Keratinocyte (primary cell): ENCODE results near the gene WASF2. TPM values are rescaled to one million over a fixed set of nuclear protein-coding genes. Genes with fewer than 3 reads are reported as not detected.
A peak's percentile ranks its signal among the peaks of the same experiment; 100 is the strongest.

Experiments used
- DNase-seq: peaks from one replicate; pipeline ENCODE4 v3.0.0-alpha.2; 2011; ENCODE audit warnings: low read depth, missing footprints, low spot score
- FAIRE-seq: peaks from 2 replicates; lab custom pipeline; 2011; peaks lifted over from hg19 to GRCh38; lab: Jason Lieb, UNC
- H2AFZ ChIP-seq: 2 replicates; pipeline ENCODE4 v1.6.0; 2012; ENCODE audit warnings: low read length, control low read depth, inconsistent platforms; ENCODE audit not compliant: control insufficient read depth
- H3K27ac ChIP-seq: 2 replicates; pipeline ENCODE4 v1.5.1; 2011; ENCODE audit warnings: low read length; ENCODE audit not compliant: control insufficient read depth, insufficient read depth
- H3K27me3 ChIP-seq: 3 replicates; pipeline ENCODE4 v1.6.0; 2011; ENCODE audit warnings: low read length; ENCODE audit not compliant: control insufficient read depth, insufficient read depth; ENCODE audit errors: extremely low read depth
- H3K36me3 ChIP-seq, 2 experiments: 2 replicates in 1 of 2; 3 replicates in 1 of 2; pipeline ENCODE4 v1.5.1; 2011; ENCODE audit warnings: low read length in 2 of 2, mild to moderate bottlenecking in 1 of 2; ENCODE audit not compliant: control insufficient read depth in 2 of 2, insufficient read depth in 2 of 2; ENCODE audit errors: extremely low read depth in 1 of 2
- H3K4me1 ChIP-seq: 3 replicates; pipeline ENCODE4 v1.5.1; 2011; ENCODE audit warnings: low read length; ENCODE audit not compliant: control insufficient read depth, insufficient read depth; ENCODE audit errors: extremely low read depth
- H3K4me2 ChIP-seq: 3 replicates; pipeline ENCODE4 v1.6.0; 2011; ENCODE audit warnings: low read depth, low read length; ENCODE audit not compliant: control insufficient read depth, insufficient read depth; ENCODE audit errors: extremely low read depth
- H3K4me3 ChIP-seq, 3 experiments: fragments of 200-600 bp in 1 of 3; sonication (generic) in 1 of 3; 2 replicates in 2 of 3; 3 replicates in 1 of 3; pipeline ENCODE4 v1.5.1; 2011 to 2016; ENCODE audit warnings: low read length in 3 of 3, mild to moderate bottlenecking in 3 of 3, control low read depth in 2 of 3, inconsistent platforms in 1 of 3, low read depth in 1 of 3, mixed read lengths in 1 of 3, mixed run types in 1 of 3, moderate library complexity in 1 of 3; ENCODE audit not compliant: control insufficient read depth in 2 of 3, insufficient read depth in 2 of 3; ENCODE audit errors: extremely low read depth in 1 of 3
- H3K79me2 ChIP-seq: 2 replicates; pipeline ENCODE4 v1.6.0; 2012; ENCODE audit warnings: low read length; ENCODE audit not compliant: control insufficient read depth, insufficient read depth
- H3K9ac ChIP-seq: 3 replicates; pipeline ENCODE4 v1.6.0; 2011; ENCODE audit warnings: low read length; ENCODE audit not compliant: control insufficient read depth, insufficient read depth; ENCODE audit errors: extremely low read depth
- H3K9me1 ChIP-seq: 3 replicates; pipeline ENCODE4 v1.6.0; 2011; ENCODE audit warnings: low read length; ENCODE audit not compliant: control insufficient read depth, insufficient read depth; ENCODE audit errors: extremely low read depth
- H3K9me3 ChIP-seq: 2 replicates; pipeline ENCODE4 v1.5.1; 2012; ENCODE audit warnings: low read depth, low read length; ENCODE audit not compliant: control insufficient read depth
- H4K20me1 ChIP-seq: 3 replicates; pipeline ENCODE4 v1.6.0; 2011; ENCODE audit warnings: low read length; ENCODE audit not compliant: control insufficient read depth, insufficient read depth; ENCODE audit errors: extremely low read depth
- CTCF ChIP-seq, 3 experiments: IDR thresholded peaks in 1 of 3; conservative IDR thresholded peaks in 1 of 3; optimal IDR thresholded peaks in 1 of 3; 2 replicates in 2 of 3; 3 replicates in 1 of 3; pipeline versions ENCODE3 to v1.5.1; 2011; ENCODE audit warnings: low read length in 3 of 3, mild to moderate bottlenecking in 3 of 3, moderate library complexity in 2 of 3, control low read depth in 1 of 3, inconsistent platforms in 1 of 3; ENCODE audit not compliant: insufficient read depth in 2 of 3; ENCODE audit errors: extremely low read depth in 1 of 3
- EZH2 ChIP-seq: IDR thresholded peaks from one replicate; pipeline ENCODE4 v1.6.1; 2012; ENCODE audit warnings: inconsistent platforms, mild to moderate bottlenecking, low read length, moderate library complexity
- dilution Hi-C: fragments of 300-500 bp; cut with MboI; formaldehyde crosslinking; loops from one replicate; pipeline ENCODE4 v1.7.0; 2020; ENCODE audit warnings: low sequenced_read_pairs; ENCODE audit not compliant: extremely low pct_ligation_motif_present
- polyA plus RNA-seq, 5 experiments: library from polyadenylated mRNA; depleted of rRNA in 3 of 5; stranded (reverse) in 3 of 5; stranded (forward) in 1 of 5; unstranded in 1 of 5; fragments of >200 nt; gene quantifications; 1 replicate in 1 of 5; 2 replicates in 3 of 5; 3 replicates in 1 of 5; pipeline versions ENCODE4 v1.2.1 to v1.2.3, GENCODE V29; 2011 to 2012; ENCODE audit warnings: missing spikeins in 2 of 5, low read depth in 1 of 5, low replicate concordance in 1 of 5

Gene WASF2
- polyA plus RNA-seq, 1 donor (not counting 4 experiments of a cell fraction or from before 2014, with no cell fraction given) = 42.9 TPM

- Histone ChIP-seq H3K9me3 (no peaks in the 10 kb centered on the region), H3K9me1 (no peaks in the 10 kb centered on the region), H3K4me3 (no peak overlapping the region), H3K4me2 (no peak overlapping the region), H4K20me1 (no peaks in the 10 kb centered on the region), H3K4me1 (peaks cover 6% of the 10 kb centered on the region), H3K27me3 (no peaks in the 10 kb centered on the region), H3K36me3 (peaks cover 7 to 15% of the 10 kb centered on the region in 2 experiments), H2AFZ (no peak overlapping the region), H3K27ac (no peak overlapping the region), H3K9ac (no peak overlapping the region), H3K79me2 (peaks cover 28% of the 10 kb centered on the region)
- dilution Hi-C loops = loop anchor here (25.0 kb wide), 1 partner anchor 164 kb away; no protein-coding TSS in a partner anchor
- FAIRE-seq (no peak), DNase-seq (no peak)
- TF ChIP-seq EZH2 (no peak), CTCF (optimal IDR thresholded peaks at IDR 0.05 in 1 of 3, IDR thresholded peaks at IDR 0.05 in 1 of 3, conservative IDR thresholded peaks at IDR 0.05 in 1 of 3; ENCODE audit: extremely low read depth in 1 of 3, insufficient read depth in 2 of 3, low read length in 3 of 3) (no peak)
Measured at GRCh38 chr1:27423709-27424108, 66.3 kb downstream of the WASF2 start.

GRCh38 chr1:27418326-27419185 is 71.4 kb downstream of the WASF2 start:
- no peak overlapping the region for H3K4me2 ChIP-seq
- H3K4me1 ChIP-seq = peaks cover 12% of the 10 kb centered on the region
- FAIRE-seq (no peak), DNase-seq (no peak)
- H3K9me1 ChIP-seq = no peaks in the 10 kb centered on the region
- peak overlapping the region; percentile 23 for H3K27ac ChIP-seq
- H3K9ac ChIP-seq = peak overlapping the region; percentile 6
- H3K27me3 ChIP-seq = no peaks in the 10 kb centered on the region
- no peak for TF ChIP-seq CTCF (optimal IDR thresholded peaks at IDR 0.05 in 1 of 3, IDR thresholded peaks at IDR 0.05 in 1 of 3, conservative IDR thresholded peaks at IDR 0.05 in 1 of 3; ENCODE audit: extremely low read depth in 1 of 3, insufficient read depth in 2 of 3, low read length in 3 of 3)
- no peak for TF ChIP-seq EZH2
- H2AFZ ChIP-seq = no peak overlapping the region
- no peaks in the 10 kb centered on the region for H4K20me1 ChIP-seq
- H3K36me3 ChIP-seq = peaks cover 21 to 38% of the 10 kb centered on the region in 2 experiments
- H3K4me3 ChIP-seq = no peak overlapping the region
- peaks cover 9% of the 10 kb centered on the region for H3K79me2 ChIP-seq
- dilution Hi-C loops = loop anchor here (25.0 kb wide), 1 partner anchor 169 kb away; no protein-coding TSS in a partner anchor
- H3K9me3 ChIP-seq = no peaks in the 10 kb centered on the region
